K562 (cell line): Measurements from ENCODE around the gene SYNGR3. TPM values are rescaled to one million over a fixed set of nuclear protein-coding genes. Genes with fewer than 3 reads are reported as not detected.

Experiments
- BCOR ChIP-seq: fragments of 450-650 bp; IDR thresholded peaks from 2 replicates; pipeline ENCODE4 v1.6.1; 2016
- FOXA1 ChIP-seq: fragments of 450-650 bp; IDR thresholded peaks from 2 replicates; pipeline ENCODE4 v1.6.1; 2016; ENCODE audit warnings: mild to moderate bottlenecking, borderline replicate concordance
- HDAC6 ChIP-seq: IDR thresholded peaks from 2 replicates; pipeline ENCODE4 v1.6.1; 2012; ENCODE audit warnings: low read depth, mild to moderate bottlenecking, control low read depth, inconsistent platforms, low read length, moderate library complexity
- MYBL2 ChIP-seq, 2 experiments: fragments of 450-650 bp in 1 of 2; sonication (generic) in 1 of 2; formaldehyde crosslinking in 1 of 2; IDR thresholded peaks; 2 replicates each; pipeline versions ENCODE4 v1.6.1 to v1.8.1; 2017 to 2022; ENCODE audit warnings: borderline replicate concordance in 1 of 2, inconsistent platforms in 1 of 2, low read depth in 1 of 2, mild to moderate bottlenecking in 1 of 2, missing genetic modification reagents in 1 of 2, moderate library complexity in 1 of 2
- PHTF2 ChIP-seq: fragments of 250-450 bp; sonication (Bioruptor Pico); IDR thresholded peaks from 2 replicates; pipeline ENCODE4 v1.5.0; 2021; ENCODE audit warnings: mild to moderate bottlenecking
- TAF9B ChIP-seq: fragments of 450-650 bp; IDR thresholded peaks from 2 replicates; pipeline ENCODE4 v1.6.1; 2018; ENCODE audit warnings: mild to moderate bottlenecking; ENCODE audit not compliant: partially characterized antibody
- ZBTB26 ChIP-seq: fragments of 450-650 bp; formaldehyde crosslinking; IDR thresholded peaks from 2 replicates; pipeline ENCODE4 v1.4.0; 2022; ENCODE audit warnings: missing genetic modification characterization
- ZBTB33 ChIP-seq: sonication (generic); formaldehyde crosslinking; IDR thresholded peaks from 2 replicates; pipeline ENCODE4 v1.8.1; 2023; ENCODE audit warnings: mild to moderate bottlenecking, missing genetic modification reagents
- ZNF655 ChIP-seq: fragments of 250-450 bp; sonication (Bioruptor Pico); IDR thresholded peaks from 2 replicates; pipeline ENCODE4 v1.5.0; 2021
- polyA plus RNA-seq, 8 experiments: library from polyadenylated mRNA; depleted of rRNA in 4 of 8; stranded (reverse) in 5 of 8; unstranded in 3 of 8; fragments of >200 nt; fragmentation: Nextera tagmentation in 2 of 8; fragmentation: Illumina TruSeq in 1 of 8; extraction: Ambion mirVana in 2 of 8; extraction: Trizol in 1 of 8; gene quantifications; 2 replicates each; pipeline versions ENCODE4 v1.2.1 to v1.2.3, GENCODE V29; 2011 to 2014; ENCODE audit warnings: inconsistent platforms in 1 of 8, missing spikeins in 1 of 8
- total RNA-seq, 7 experiments: library from RNA; depleted of rRNA in 6 of 7; stranded (reverse); fragments of >200 nt in 6 of 7; fragmentation: Illumina TruSeq in 2 of 7; extraction: Trizol in 2 of 7; gene quantifications; 2 replicates each; pipeline versions ENCODE4 v1.2.1 to v1.2.3, GENCODE V29; 2011 to 2021; ENCODE audit warnings: low replicate concordance in 1 of 7

SYNGR3 gene
- total and polyA plus RNA-seq, 9 of the 15 experiments (the other 6 are each of a cell fraction or from before 2014, with no cell fraction given), result 3.7 to 69.2 (median 36.3) TPM

GRCh38 chr16:1978476-1979120 is 11.2 kb upstream of the SYNGR3 start (continued):
- TF ChIP-seq ZBTB33 (CRISPR knock-in tag) (peak; percentile 9; the same call in 1 of the 2 replicates), ZBTB26 (CRISPR knock-in tag) (no peak), HDAC6 (no peak), TAF9B (no peak), BCOR (no peak), FOXA1 (no peak), MYBL2 (IDR thresholded peaks at IDR 0.05; ENCODE audit: low read depth) (no peak), MYBL2 (CRISPR knock-in tag; IDR thresholded peaks at IDR 0.05; ENCODE audit: borderline replicate concordance) (no peak), PHTF2 (CRISPR knock-in tag) (no peak), ZNF655 (CRISPR knock-in tag) (no peak)
